HEK293T (cell line): ENCODE data around the gene ARPC4.
A peak's percentile ranks its signal among the peaks of the same experiment; 100 is the strongest.

Experiments used
- BHLHE40 ChIP-seq: fragments of 450-650 bp; IDR thresholded peaks from 2 replicates; pipeline ENCODE4 v1.6.1; 2016; ENCODE audit warnings: mild to moderate bottlenecking, moderate library complexity, borderline replicate concordance
- CTBP1 ChIP-seq: fragments of 450-650 bp; IDR thresholded peaks from 2 replicates; pipeline ENCODE4 v1.6.1; 2016; ENCODE audit warnings: borderline replicate concordance
- ELF4 ChIP-seq: fragments of 450-650 bp; IDR thresholded peaks from 2 replicates; pipeline ENCODE4 v1.6.1; 2017; ENCODE audit warnings: antibody characterized with exemption
- FOXA1 ChIP-seq: fragments of 450-650 bp; IDR thresholded peaks from 2 replicates; pipeline ENCODE4 v1.6.1; 2016; ENCODE audit warnings: mild to moderate bottlenecking
- FOXK2 ChIP-seq: fragments of 450-650 bp; IDR thresholded peaks from 2 replicates; pipeline ENCODE4 v1.6.1; 2016; ENCODE audit warnings: mild to moderate bottlenecking
- FOXM1 ChIP-seq: fragments of 450-650 bp; IDR thresholded peaks from 2 replicates; pipeline ENCODE4 v1.6.1; 2017; ENCODE audit warnings: mild to moderate bottlenecking, borderline replicate concordance
- HDGF ChIP-seq: fragments of 450-650 bp; IDR thresholded peaks from 2 replicates; pipeline ENCODE4 v1.6.1; 2017; ENCODE audit warnings: antibody characterized with exemption, borderline replicate concordance
- LEF1 ChIP-seq: fragments of 450-650 bp; IDR thresholded peaks from 2 replicates; pipeline ENCODE4 v1.6.1; 2017; ENCODE audit warnings: mild to moderate bottlenecking, borderline replicate concordance
- NFRKB ChIP-seq: fragments of 450-650 bp; IDR thresholded peaks from 2 replicates; pipeline ENCODE4 v1.6.1; 2016; ENCODE audit warnings: mild to moderate bottlenecking, moderate library complexity
- PKNOX1 ChIP-seq: fragments of 450-650 bp; IDR thresholded peaks from 2 replicates; pipeline ENCODE4 v1.6.1; 2016
- SP1 ChIP-seq: fragments of 450-650 bp; IDR thresholded peaks from 2 replicates; pipeline ENCODE4 v1.6.1; 2017
- SUZ12 ChIP-seq: fragments of 450-650 bp; IDR thresholded peaks from 2 replicates; pipeline ENCODE4 v1.6.1; 2016; ENCODE audit warnings: mild to moderate bottlenecking
- TARDBP ChIP-seq: fragments of 450-650 bp; IDR thresholded peaks from 2 replicates; pipeline ENCODE4 v1.6.1; 2016
- ZNF384 ChIP-seq: fragments of 450-650 bp; IDR thresholded peaks from 2 replicates; pipeline ENCODE4 v1.6.1; 2016

GRCh38 chr3:9843715-9844438 lies 51.0 kb downstream of the ARPC4 start, which contains the start of gene RPUSD3:
- TF ChIP-seq FOXM1 (no peak), ZNF384 (no peak), CTBP1 (no peak), TARDBP (no peak), SUZ12 (no peak), BHLHE40 (no peak), FOXA1 (no peak), FOXK2 (no peak), PKNOX1 (peak; percentile 100), SP1 (no peak), LEF1 (no peak), HDGF (no peak), ELF4 (no peak), NFRKB (no peak)
